Loucy (cell line): ENCODE measurements around the gene PLEKHO2.

Source experiments
- H2AFZ ChIP-seq: fragments of 200-600 bp; sonication (generic); 2 replicates; pipeline ENCODE4 v1.6.0; 2016; ENCODE audit warnings: antibody characterized with exemption, mild to moderate bottlenecking, low read length, moderate library complexity
- H3F3A ChIP-seq: fragments of 200-600 bp; 2 replicates; pipeline ENCODE4 v1.6.0; 2016; ENCODE audit warnings: antibody characterized with exemption, low read depth, mild to moderate bottlenecking
- H3K27me3 ChIP-seq: fragments of 200-600 bp; sonication (generic); 2 replicates; pipeline ENCODE4 v1.6.1; 2014; ENCODE audit warnings: low read length, mild to moderate bottlenecking; ENCODE audit not compliant: insufficient read depth, poor library complexity, severe bottlenecking
- H3K36me3 ChIP-seq: fragments of 200-600 bp; sonication (generic); 2 replicates; pipeline ENCODE4 v1.6.1; 2016; ENCODE audit warnings: low read length; ENCODE audit not compliant: insufficient read depth
- H3K4me1 ChIP-seq: fragments of 200-600 bp; sonication (generic); 2 replicates; pipeline ENCODE4 v1.5.1; 2014; ENCODE audit warnings: low read length, mild to moderate bottlenecking; ENCODE audit not compliant: insufficient read depth, poor library complexity, severe bottlenecking
- H3K4me2 ChIP-seq: fragments of 200-600 bp; sonication (generic); 2 replicates; pipeline ENCODE4 v1.6.0; 2014; ENCODE audit warnings: antibody characterized with exemption, low read length, low read depth, mild to moderate bottlenecking; ENCODE audit not compliant: poor library complexity, severe bottlenecking
- H3K4me3 ChIP-seq: fragments of 200-600 bp; sonication (generic); 2 replicates; pipeline ENCODE4 v1.5.1; 2014; ENCODE audit warnings: low read length, mild to moderate bottlenecking, mixed read lengths; ENCODE audit not compliant: poor library complexity, severe bottlenecking
- H3K79me2 ChIP-seq: fragments of 200-600 bp; sonication (generic); 2 replicates; pipeline ENCODE4 v1.6.1; 2014; ENCODE audit warnings: low read length; ENCODE audit not compliant: insufficient read depth
- H3K9ac ChIP-seq: fragments of 200-600 bp; sonication (generic); 2 replicates; pipeline ENCODE4 v1.6.0; 2014; ENCODE audit warnings: mild to moderate bottlenecking, low read depth, low read length, moderate library complexity; ENCODE audit not compliant: poor library complexity, severe bottlenecking
- H3K9me2 ChIP-seq: fragments of 200-600 bp; sonication (generic); replicated peaks from 2 replicates; pipeline ENCODE4 v1.6.1; 2016; ENCODE audit warnings: low read depth, low read length, mixed read lengths
- H3K9me3 ChIP-seq: fragments of 200-600 bp; sonication (generic); 2 replicates; pipeline ENCODE4 v1.6.1; 2014; ENCODE audit warnings: mild to moderate bottlenecking, antibody characterized with exemption, low read length, low read depth; ENCODE audit not compliant: insufficient read depth
- H4K20me1 ChIP-seq: fragments of 200-600 bp; sonication (generic); 2 replicates; pipeline ENCODE4 v1.6.0; 2014; ENCODE audit warnings: antibody characterized with exemption, low read length, mild to moderate bottlenecking; ENCODE audit not compliant: insufficient read depth, poor library complexity, severe bottlenecking
- CTCF ChIP-seq: fragments of 200-600 bp; sonication (generic); conservative IDR thresholded peaks from 2 replicates; pipeline ENCODE4 v1.5.1; 2014; ENCODE audit warnings: mild to moderate bottlenecking, antibody characterized with exemption, low read length
- EZH2phosphoT487 ChIP-seq: fragments of 200-600 bp; IDR thresholded peaks from 2 replicates; pipeline ENCODE4 v1.6.1; 2018; ENCODE audit warnings: antibody characterized with exemption, mild to moderate bottlenecking, moderate library complexity, borderline replicate concordance

The PLEKHO2 gene

GRCh38 chr15:64859226-64859625, 17.5 kb downstream of the PLEKHO2 start:
- no peak overlapping the region for H3K9ac ChIP-seq
- H3K27me3 ChIP-seq: no peaks in the 10 kb centered on the region
- no peaks in the 10 kb centered on the region for H3K9me2 ChIP-seq
- H3K4me2 ChIP-seq: no peak overlapping the region
- H3K9me3 ChIP-seq: no peaks in the 10 kb centered on the region
- peaks cover 73% of the 10 kb centered on the region; the same call in 1 of the 2 replicates for H3K36me3 ChIP-seq
- H3K4me1 ChIP-seq: peaks cover 32% of the 10 kb centered on the region
- peaks cover 40% of the 10 kb centered on the region for H4K20me1 ChIP-seq
- H3K79me2 ChIP-seq: peaks cover 66% of the 10 kb centered on the region; the same call in 1 of the 2 replicates
- H3K4me3 ChIP-seq: no peak overlapping the region
- H2AFZ ChIP-seq: no peak overlapping the region
- H3F3A ChIP-seq: no peaks in the 10 kb centered on the region
- no peak for TF ChIP-seq CTCF
- no peak for TF ChIP-seq EZH2phosphoT487

- no peak overlapping the region for H3K4me2 ChIP-seq
- no peaks in the 10 kb centered on the region for H3K9me3 ChIP-seq
- peaks cover 30% of the 10 kb centered on the region for H4K20me1 ChIP-seq
- peaks cover 22% of the 10 kb centered on the region for H3K4me1 ChIP-seq
- no peaks in the 10 kb centered on the region for H3K27me3 ChIP-seq
- TF ChIP-seq EZH2phosphoT487: no peak
- no peak for TF ChIP-seq CTCF
- peaks cover 73% of the 10 kb centered on the region; the same call in 1 of the 2 replicates for H3K36me3 ChIP-seq
- no peaks in the 10 kb centered on the region for H3F3A ChIP-seq
- H3K79me2 ChIP-seq: peaks cover 46% of the 10 kb centered on the region; the same call in 1 of the 2 replicates
- H3K4me3 ChIP-seq: no peak overlapping the region
- no peak overlapping the region for H3K9ac ChIP-seq
- H3K9me2 ChIP-seq: no peaks in the 10 kb centered on the region
- no peak overlapping the region for H2AFZ ChIP-seq
Observed at GRCh38 chr15:64861331-64861730, 19.6 kb downstream of the PLEKHO2 start.

GRCh38 chr15:64861960-64862359, 20.2 kb downstream of the PLEKHO2 start:
- Histone ChIP-seq H3K27me3 (no peaks in the 10 kb centered on the region), H3K4me3 (no peak overlapping the region), H3K4me1 (peaks cover 16% of the 10 kb centered on the region), H3F3A (no peaks in the 10 kb centered on the region), H3K9me2 (no peaks in the 10 kb centered on the region), H2AFZ (no peak overlapping the region), H3K9me3 (no peaks in the 10 kb centered on the region), H4K20me1 (peaks cover 24% of the 10 kb centered on the region), H3K79me2 (peaks cover 40% of the 10 kb centered on the region; the same call in 1 of the 2 replicates), H3K4me2 (no peak overlapping the region), H3K9ac (no peak overlapping the region), H3K36me3 (peaks cover 73% of the 10 kb centered on the region; the same call in 1 of the 2 replicates)
- TF ChIP-seq CTCF: no peak
